Fibroblast of gingiva (primary cell): Measurements from ENCODE around the gene RAD21L1.
A peak's percentile ranks its signal among the peaks of the same experiment; 100 is the strongest.

Experiments
- DNase-seq: peaks from one replicate; pipeline ENCODE4 v3.0.0-alpha.2; 2011; ENCODE audit warnings: low read depth

Gene RAD21L1

GRCh38 chr20:1273366-1273765 is 47.5 kb downstream of the RAD21L1 start:
- no peak for DNase-seq

GRCh38 chr20:1274485-1275311 is 48.9 kb downstream of the RAD21L1 start:
- no peak for DNase-seq

GRCh38 chr20:1275919-1276318 is 50.1 kb downstream of the RAD21L1 start:
- no peak for DNase-seq

- no peak for DNase-seq
Observed at GRCh38 chr20:1277529-1278322, 51.9 kb downstream of the RAD21L1 start.

- no peak for DNase-seq
Observed at GRCh38 chr20:1278993-1279392, 53.1 kb downstream of the RAD21L1 start.

GRCh38 chr20:1280195-1281102 is 54.6 kb downstream of the RAD21L1 start:
- DNase-seq = no peak

GRCh38 chr20:1281279-1282057 is 55.6 kb downstream of the RAD21L1 start:
- no peak for DNase-seq

- DNase-seq = no peak
Observed at GRCh38 chr20:1282966-1283365, 57.1 kb downstream of the RAD21L1 start.

- DNase-seq = no peak
Observed at GRCh38 chr20:1283522-1284510, 58.0 kb downstream of the RAD21L1 start.

- DNase-seq = no peak
Observed at GRCh38 chr20:1286267-1287024, 60.6 kb downstream of the RAD21L1 start.

GRCh38 chr20:1287306-1287705 is 61.5 kb downstream of the RAD21L1 start:
- no peak for DNase-seq

- no peak for DNase-seq
Observed at GRCh38 chr20:1287787-1288569, 62.1 kb downstream of the RAD21L1 start.

- DNase-seq = peak; percentile 56
Observed at GRCh38 chr20:1291191-1291741, 65.4 kb downstream of the RAD21L1 start.

GRCh38 chr20:1292620-1293019 is 66.8 kb downstream of the RAD21L1 start:
- no peak for DNase-seq

GRCh38 chr20:1293641-1294379 is 68.0 kb downstream of the RAD21L1 start:
- no peak for DNase-seq

GRCh38 chr20:1294497-1294896 is 68.7 kb downstream of the RAD21L1 start:
- DNase-seq = no peak

- no peak for DNase-seq
Observed at GRCh38 chr20:1295276-1295930, 69.6 kb downstream of the RAD21L1 start.
